HG03457 (cell line): ENCODE data around the gene SEPHS2.
"Not testable (repeated sequence)": the region's sequence is repeated elsewhere in the genome, so short reads cannot be mapped to it uniquely, and the experiment has no call there.

Source experiments
- ATAC-seq: cut with Tn5 transposase; IDR thresholded peaks from one replicate; pipeline ENCODE4 v1.9.1; 2021; ENCODE audit warnings: moderate number of reproducible peaks; ENCODE audit not compliant: unreplicated experiment

Gene SEPHS2

DNA sequence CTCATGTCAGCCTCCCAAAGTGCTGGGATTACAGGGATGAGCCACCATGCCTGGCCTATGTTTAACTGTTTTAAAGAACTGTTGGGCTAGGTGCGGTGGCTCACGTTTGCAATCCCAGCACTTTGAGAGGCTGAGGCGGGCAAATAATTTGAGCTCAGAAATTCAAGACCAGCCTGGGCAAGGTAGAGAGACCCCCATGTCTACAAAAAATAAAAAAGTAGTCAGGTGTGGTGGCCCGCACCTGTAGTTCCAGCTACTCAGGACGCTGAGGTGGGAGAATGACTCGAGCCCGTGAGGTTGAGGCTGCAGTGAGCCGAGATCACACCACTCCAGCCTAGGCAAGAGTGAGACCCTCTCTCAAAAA, 24.9 kb upstream of the SEPHS2 start:
- ATAC-seq: no peak

DNA sequence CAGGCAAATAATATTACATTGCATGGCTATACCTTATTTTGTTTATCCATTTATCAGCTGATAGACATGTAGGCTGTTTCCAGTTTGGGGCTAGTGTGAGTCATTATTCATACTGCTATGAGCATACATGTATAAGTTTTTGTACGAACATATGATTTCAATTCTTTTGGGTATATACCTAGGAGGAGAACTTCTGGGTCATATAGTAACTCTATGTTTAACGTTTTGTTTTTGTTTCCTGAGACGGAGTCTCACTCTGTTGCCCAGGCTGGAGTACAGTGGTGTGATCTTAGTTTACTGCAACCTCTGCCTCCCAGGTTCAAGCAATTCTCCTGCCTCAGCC, 24.5 kb upstream of the SEPHS2 start:
- no peak for ATAC-seq

DNA sequence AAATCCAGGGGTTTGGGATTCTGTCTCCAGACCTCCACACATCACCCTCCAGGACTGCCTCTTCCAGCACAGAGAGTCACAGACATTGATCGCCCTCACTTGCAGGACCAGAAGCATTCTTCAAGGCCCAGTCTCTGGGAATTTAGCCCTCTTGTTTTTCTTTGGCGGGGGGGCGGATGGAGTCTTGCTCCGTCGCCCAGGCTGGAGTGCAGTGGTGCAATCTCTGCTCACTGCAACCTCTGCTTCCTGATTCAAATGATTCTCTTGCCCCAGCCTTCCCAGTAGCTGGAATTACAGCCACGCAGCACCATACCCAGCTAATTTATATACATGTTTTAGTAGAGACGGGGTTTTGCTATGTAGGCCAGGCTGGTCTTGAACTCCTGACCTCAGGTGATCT, 18.4 kb upstream of the SEPHS2 start:
- no peak for ATAC-seq

DNA sequence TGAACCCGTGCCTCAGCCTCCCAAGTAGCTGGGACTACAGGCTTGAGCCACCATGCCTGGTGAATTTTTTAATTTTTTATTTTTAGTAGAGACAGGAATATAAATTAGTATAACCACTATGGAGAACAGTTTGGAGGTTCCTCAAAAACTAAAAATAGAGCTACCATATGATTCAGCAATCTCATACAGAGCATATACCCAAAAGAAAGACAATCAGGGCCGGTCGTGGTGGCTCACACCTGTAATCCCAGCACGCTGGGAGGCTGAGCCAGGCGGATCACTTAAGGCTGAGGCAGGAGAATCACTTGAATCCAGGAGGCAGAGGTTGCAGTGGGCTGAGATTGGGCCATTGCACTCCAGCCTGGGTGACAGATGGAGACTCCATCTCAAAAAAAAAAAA, 15.8 kb upstream of the SEPHS2 start:
- not testable (repeated sequence) for ATAC-seq

DNA sequence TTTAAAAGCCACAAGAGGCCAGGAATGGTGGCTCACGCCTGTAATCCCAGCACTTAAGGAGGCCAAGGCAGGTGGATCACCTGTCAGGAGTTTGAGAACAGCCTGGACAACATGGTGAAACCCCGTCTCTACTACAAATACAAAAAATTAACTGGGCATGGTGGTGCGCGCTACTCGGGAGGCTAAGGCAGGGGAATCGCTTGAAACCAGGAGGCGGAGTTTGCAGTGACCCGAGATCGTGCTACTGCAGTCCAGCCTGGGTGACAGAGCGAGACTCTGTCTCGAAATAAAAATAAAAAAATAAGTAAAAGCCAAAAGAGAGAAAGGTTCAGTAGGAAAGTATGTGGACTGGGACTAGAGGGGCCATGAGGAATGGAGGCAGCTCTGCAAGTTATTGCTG, 13.8 kb upstream of the SEPHS2 start:
- ATAC-seq: no peak

DNA sequence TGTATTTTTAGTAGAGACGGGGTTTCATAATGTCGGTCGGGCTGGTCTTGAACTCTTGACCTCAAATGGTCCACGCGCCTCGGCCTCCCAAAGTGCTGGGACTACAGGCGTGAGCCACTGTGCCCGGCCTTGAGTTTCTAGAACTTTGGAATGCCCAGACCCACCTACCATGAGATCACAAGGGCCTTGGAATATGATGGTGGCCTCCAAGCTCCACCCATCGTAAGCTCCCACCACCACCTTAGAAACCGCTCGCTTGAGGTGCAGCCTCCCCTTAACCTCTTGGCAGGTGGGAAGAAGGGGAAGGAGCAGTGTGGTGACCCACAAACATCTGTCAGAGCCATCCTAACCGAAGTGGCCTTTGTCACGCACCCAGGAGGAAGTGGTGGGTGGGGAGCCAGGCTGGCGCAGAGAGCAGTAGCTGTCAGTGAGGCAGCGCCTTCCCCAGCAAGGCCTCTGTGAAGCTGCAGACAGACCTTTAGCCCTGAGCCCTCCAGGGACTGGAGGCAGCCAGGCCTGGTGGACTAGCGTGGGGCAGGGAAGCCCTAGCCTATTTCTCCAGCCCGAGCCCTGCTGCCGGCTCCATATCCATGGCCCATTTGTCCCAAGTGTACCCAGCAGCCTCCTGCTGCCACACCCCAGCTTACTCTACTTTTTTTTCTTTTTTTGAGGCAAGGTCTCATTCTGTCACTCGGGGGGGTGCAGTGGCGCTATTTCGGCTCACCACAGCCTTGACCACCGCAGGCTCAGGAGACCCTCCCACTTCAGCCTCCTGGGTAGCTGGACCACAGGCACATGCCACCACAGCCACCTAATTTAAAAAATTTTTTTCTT, 13.1 kb upstream of the SEPHS2 start:
- ATAC-seq: peak; percentile 66

DNA sequence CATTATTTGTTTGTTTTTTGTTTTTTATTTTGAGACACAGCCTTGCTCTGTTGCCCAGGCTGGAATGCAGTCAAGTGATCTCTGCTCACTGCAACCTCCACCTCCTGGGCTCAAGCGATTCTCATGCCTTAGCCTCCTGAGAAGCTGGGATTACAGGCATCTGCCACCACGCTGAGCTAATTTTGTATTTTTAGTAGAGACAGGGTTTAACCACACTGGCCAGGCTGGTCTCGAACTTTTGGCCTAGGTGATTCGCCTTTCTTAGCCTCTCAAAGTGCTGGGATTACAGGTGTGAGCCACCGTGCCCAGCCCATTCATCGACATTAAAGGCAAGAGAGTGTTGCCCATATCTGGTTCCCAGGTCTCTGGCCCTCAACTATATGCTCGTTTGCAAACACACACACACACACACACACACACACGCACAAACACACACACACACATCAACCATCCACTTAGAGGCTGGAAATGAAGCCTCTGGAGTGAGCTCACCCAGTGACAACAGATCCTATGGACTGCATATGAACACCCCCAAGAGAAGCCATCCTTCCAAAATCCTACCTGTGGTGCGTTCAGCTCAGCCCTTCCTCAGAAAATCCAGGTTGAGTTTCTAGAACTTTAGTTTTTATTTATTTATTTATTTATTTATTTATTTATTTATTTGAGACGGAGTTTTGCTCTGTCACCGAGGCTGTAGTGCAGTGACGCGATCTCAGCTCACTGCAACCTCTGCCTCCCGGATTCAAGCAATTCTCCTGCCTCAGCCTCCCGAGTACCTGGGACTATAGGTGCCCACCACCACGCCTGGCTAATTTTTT, 12.3 kb upstream of the SEPHS2 start:
- no peak for ATAC-seq

DNA sequence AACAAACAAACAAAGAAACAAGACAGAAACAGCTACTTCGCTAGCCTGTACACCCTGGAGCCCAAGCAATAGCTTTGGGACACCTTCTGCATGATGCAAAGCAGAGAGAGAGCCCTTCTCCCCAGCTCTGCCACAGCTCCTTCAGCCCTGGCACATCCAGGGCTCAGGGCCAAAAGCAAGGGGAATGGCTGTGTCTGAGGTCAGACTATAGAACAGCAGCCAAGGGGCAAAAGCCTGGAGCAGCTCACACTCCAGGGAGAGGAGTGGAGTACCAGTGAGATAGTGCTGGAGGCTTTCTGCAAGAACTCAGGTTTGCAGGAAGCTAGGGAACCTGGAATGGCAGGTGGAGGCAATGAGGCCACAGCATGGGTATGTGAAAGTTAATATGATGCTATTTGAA, 11.6 kb upstream of the SEPHS2 start:
- no peak for ATAC-seq

DNA sequence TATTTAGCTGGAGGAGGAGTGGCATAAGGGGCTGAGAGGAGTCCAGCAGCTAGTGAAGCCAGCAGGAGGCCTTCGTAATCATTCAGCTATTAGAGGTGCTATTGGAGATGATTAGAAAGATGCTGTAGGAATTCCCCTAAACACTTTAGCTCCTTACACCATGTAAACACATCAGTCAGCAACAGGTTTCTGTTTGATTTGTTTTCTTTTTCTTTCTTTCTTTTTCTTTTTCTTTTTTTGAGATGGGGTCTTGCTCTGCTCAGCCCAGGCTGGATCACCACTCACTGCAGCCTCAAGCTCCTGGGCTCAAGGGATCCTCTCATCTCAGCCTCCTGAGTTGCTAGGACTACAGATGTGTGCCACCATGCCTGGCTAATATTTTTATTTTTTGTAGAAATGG, 10.6 kb upstream of the SEPHS2 start:
- no peak for ATAC-seq

DNA sequence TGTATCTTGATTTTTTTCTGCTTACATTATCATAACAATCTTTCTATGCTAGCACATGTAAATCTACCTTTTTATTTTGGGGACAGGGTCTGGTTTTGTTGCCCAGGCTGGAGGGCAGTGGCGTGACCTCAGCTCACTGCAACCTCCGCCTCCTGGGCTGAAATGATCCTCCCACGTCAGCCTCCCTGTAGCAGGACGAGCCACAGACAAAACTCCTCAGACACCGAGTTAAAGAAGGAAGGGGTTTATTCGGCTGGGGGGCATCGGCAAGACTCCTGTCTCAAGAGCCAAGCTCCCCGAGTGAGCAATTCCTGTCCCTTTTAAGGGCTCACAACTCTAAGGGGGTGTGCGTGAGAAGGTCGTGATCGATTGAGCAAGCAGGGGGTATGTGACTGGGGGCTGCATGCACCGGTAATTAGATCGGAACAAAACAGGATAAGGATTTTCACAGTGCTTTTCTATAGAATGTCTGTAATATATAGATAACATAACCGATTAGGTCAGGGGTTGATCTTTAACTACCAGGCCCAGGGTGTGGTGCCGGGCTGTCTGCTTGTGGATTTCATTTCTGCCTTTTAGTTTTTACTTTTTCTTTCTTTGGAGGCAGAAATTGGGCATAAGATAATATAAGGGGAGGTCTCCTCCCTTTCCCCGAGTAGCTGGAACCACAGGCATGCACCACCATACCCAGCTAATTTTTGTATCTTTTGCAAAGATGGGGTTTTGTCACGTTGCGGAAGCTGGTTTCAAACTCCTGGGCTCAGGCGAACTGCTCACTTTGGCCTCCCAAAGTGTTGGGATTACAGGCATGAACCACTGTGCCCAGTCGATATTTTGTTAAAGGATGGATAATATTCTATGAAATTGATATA, 7.3 kb upstream of the SEPHS2 start:
- ATAC-seq: not testable (repeated sequence)

DNA sequence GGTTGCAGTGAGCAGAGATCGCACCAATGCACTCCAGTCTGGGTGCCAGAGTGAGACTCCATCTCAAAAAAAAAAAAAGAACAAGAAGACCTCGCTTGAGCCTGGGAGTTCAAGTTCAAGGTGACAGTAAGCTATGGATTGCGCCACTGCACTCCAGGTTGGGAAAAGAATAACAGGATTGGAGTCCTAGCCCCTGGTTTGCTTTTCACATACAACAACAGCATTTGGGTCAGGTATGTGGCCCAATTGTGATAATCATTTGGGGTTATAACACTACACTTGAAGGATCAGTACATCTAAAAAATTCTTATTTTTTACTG, 3.4 kb upstream of the SEPHS2 start:
- ATAC-seq: no peak

DNA sequence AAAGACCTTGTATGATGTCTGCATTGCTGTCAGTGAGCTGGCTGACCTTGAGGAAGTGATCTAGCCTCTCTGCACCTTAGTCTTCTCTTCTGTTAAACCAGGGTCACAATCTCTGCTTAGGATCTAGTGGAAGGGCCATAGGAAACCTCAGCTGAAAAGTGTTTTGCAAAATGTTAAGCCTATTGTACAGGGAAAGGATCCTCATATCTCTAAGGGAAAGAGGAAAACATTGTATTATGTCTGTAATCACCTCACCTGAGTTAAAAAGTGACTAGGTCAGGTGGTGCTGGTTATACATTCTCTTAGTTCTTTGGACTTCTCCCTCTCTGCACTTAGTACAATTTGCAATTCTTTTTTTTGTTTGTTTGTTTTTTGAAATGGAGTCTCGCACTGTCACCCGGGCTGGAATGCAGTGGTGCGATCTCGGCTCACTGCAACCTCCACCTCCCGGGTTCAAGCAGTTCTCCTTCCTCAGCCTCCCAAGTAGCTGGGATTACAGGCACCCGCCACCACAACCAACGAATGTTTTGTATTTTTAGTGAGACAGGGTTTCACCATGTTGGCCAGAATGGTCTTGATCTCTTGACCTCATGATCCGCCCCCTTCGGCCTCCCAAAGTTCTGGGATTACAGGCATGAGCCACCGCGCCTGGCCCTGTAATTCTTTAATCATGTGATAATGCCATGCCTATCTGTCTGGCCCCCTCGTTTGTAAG, 2.0 kb upstream of the SEPHS2 start:
- ATAC-seq: no peak

DNA sequence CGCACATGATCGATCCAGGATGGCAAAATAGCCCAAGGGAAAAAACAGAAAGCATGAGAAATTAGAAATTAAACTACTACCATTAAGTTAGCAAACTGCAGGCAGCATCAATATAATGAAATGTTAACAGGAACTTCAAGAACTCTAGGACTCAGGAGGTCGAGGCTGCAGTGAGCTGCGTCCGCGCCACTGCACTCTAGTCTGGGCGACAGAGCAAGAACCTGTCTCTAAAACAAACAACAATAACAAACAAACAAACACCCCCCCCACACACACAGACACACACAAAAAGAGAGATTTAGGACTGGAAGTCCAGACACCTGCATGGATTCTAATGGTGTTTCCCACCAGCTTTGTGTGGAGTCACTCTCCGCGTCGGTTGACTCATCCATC, 525 bp upstream of the SEPHS2 start:
- no peak for ATAC-seq

DNA sequence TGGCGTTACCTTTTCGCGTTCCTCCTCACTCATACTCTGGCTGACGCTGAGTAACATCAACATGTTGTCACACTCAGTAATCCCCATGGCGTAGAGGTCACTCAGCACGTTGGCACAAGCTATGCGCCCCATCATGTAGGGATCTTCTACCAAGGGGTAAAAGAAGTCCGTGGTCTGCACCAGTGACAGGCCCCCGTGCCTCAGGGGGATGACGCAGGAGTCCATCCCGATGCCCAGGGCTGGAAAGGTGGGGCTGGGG, 596 bp downstream of the SEPHS2 start:
- no peak for ATAC-seq

DNA sequence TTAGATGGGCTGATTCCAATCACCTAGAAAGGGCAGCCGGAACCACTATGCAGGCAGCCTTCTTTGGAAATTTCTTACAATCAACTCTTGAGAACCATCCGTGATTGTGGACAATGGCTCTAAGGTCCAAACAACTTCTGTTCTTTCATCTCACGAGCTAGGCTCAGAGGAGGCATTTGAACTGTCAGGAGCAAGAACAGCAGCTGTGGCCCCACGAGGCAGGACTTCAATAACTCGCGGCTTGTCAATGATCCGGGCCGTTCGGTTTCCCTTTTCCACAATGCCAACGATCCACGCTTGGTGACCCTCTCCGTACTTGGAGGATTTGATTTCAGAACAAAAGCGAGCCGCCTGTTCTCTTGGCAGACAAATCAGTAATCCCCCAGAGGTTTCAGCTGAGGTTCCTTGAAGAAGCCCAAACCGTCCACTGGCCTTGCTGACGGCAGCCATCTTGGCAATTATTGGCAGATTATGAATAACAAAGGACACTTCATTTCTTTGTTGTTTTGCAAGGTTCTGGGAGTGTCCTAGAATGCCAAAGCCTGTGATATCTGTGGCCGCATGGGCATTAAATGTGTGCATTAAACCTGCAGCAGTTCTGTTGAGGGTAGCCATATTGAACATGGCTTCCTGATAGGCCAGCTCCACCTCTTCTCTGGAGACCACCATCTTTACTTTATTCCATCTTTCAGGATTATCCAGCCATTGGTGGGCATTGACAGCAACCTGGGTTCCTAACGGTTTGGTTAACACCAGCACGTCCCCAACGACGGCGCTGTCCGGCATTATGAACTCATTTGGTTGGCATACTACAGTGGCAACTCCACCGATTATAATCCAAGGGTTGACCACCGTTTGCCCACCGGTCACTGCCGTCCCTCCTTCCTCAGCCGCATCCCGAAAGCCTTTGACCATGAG, 1.2 kb downstream of the SEPHS2 start:
- no peak for ATAC-seq

DNA sequence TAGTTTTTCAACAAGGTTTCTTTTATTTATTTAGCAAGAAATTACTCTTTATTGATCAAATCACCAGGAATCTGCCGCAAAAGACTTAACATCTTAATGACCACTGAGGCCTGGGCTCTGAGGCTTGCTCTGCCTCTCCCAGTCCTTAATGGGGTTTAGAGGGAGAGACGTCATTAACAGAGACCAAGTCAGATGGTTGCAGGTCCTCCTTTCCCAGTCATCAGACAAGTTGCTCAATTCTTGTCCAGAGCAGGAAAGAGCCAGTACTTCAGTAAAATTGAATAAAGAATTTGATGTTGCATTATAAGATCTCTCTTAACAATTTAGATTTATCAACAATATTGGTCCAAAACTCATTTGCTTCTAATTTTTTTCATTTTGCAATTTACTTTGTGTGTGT, 2.0 kb downstream of the SEPHS2 start:
- no peak for ATAC-seq

DNA sequence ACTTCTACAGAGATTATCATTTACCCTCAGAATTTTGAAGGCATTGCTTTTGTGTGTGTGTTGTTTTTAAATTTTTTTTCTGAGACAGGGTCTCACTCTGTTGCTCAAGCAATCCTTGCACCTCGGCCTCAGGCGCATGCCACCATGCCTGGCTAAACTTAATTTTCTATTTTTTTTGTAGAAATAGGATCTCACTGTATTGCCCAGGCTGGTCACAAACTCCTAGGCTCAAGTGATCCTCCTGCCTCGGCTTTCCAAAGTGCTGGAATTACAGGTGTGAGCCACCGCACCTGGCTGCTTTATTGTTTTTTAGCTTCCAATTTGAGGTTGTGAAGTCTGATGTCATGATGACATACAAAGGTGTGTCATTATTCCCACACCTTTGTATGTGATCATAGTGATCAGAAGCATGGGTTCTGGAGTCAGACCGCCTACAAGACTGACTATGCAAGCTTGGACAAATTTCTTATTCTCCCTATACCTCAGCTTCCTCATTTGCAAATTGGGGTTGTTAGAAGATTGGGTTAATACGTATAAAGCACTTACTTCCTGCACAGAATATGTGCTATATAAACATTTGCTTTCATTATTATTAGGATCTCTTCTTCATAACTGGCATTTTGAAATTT, 5.8 kb downstream of the SEPHS2 start:
- ATAC-seq: no peak

DNA sequence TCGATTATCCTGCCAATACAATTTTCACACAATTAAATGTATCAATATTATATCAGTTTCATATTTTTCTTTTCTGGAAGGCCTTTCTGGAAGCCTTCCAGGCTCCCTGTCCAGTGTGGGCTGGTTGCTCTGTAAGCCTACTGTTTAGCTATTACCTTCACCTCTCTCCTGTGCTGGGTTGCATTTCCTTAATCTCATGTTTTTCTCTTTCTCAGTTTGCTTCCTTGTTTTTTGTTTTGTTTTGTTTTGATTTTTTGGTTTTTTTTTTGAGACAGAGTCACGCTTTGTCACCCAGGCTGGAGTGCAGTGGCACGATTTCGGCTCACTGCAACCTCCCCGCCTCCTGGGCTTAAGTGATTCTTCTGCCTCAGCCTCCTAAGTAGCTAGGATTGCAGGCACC, 6.8 kb downstream of the SEPHS2 start:
- ATAC-seq: no peak

DNA sequence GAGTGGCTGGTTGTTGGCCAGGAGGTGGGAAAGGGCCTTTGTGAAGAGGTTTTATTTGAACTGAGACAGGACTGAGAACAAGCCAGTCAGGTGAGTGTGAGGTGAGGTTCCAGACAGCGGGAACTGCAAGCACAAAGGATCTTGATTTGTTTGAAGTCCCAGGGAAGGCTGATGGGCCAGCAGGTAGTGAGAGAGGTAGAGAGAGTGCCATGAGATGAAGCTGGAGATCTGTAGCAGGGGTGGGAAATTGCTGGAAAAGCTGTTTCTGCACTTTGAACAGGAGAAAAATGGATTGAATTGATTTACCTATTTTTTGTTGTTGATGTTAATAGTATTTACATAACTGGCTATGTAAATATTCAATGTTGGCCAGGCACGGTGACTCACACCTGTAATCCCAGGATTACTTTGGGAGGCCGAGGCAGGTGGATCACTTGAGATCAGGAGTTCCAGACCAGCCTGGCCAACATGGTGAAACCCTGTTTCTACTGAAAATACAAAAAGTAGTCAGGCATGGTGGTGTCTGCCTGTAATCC, 8.1 kb downstream of the SEPHS2 start:
- ATAC-seq: no peak

DNA sequence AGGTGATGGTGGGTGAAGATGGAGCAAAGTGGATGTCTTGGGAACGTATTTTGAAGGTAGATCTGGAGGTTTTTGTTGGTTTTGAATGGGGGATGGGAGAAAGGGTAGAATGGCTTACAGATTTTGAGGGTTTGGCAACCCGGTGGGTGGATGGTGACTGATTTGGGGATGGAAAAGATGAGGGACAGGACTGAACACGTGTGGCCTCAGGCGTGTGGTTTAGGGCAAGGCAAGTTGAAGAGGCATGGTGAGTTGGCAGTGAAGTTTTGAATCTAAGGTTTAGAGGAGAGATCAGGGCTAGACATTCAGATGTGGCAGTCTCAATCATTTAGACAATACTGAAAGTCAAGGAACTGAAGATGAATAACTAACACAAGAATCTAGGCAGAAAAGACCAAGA, 10.8 kb downstream of the SEPHS2 start:
- no peak for ATAC-seq
